Heart right ventricle (tissue), 16 donors: ENCODE data around the gene OR4D1. TPM values are rescaled to one million over a fixed set of nuclear protein-coding genes. Genes with fewer than 3 reads are reported as not detected.
"Not testable (repeated sequence)": the region's sequence is repeated elsewhere in the genome, so short reads cannot be mapped to it uniquely, and the experiment has no call there.

ENCODE experiments used
- ATAC-seq, 8 donors: fragments of 200-7000 bp; cut with Tn5 transposase; one replicate each; pipeline ENCODE4 v1.9.1; 2020; ENCODE audit warnings: mild to moderate bottlenecking in 8 of 8, moderate library complexity in 8 of 8, moderate number of reproducible peaks in 1 of 8
- DNase-seq, 2 donors: peaks; one replicate each; pipeline ENCODE4 v3.0.0-alpha.2; 2020
- H3K27ac ChIP-seq, 10 donors: fragments of 200-600 bp; sonication (generic) in 2 of 10; one replicate each; pipeline versions ENCODE4 v1.5.0 to v1.8.0; 2020 to 2022; ENCODE audit warnings: mild to moderate bottlenecking in 3 of 10
- H3K27me3 ChIP-seq, 7 donors: fragments of 200-600 bp; one replicate each; pipeline ENCODE4 v1.8.0; 2021 to 2022; ENCODE audit warnings: mild to moderate bottlenecking in 2 of 7
- H3K36me3 ChIP-seq, 9 donors: fragments of 200-600 bp; sonication (generic) in 1 of 9; one replicate each; pipeline versions ENCODE4 v1.5.0 to v1.8.0; 2020 to 2022; ENCODE audit warnings: mild to moderate bottlenecking in 2 of 9
- H3K4me1 ChIP-seq, 9 donors: fragments of 200-600 bp; sonication (generic) in 1 of 9; one replicate each; pipeline versions ENCODE4 v1.5.0 to v1.8.0; 2020 to 2022; ENCODE audit warnings: mild to moderate bottlenecking in 4 of 9
- H3K4me3 ChIP-seq, 10 donors: fragments of 200-600 bp; sonication (generic) in 2 of 10; one replicate each; pipeline versions ENCODE4 v1.5.0 to v1.8.0; 2020 to 2022; ENCODE audit warnings: mild to moderate bottlenecking in 7 of 10, moderate library complexity in 2 of 10
- H3K9me3 ChIP-seq, 11 donors: fragments of 200-600 bp in 10 of 11; sonication (generic) in 2 of 11; one replicate each; pipeline versions ENCODE4 v1.5.0 to v1.8.0; 2013 to 2022; ENCODE audit warnings: mild to moderate bottlenecking in 2 of 11, control low read depth in 1 of 11, moderate library complexity in 1 of 11
- WGBS, 2 donors: extraction: QIAGEN DNeasy Blood & Tissue Kit; methylation state at CpG; one replicate each; pipeline ENCODE4 v1.1.7; 2013; ENCODE audit warnings: inconsistent platforms in 1 of 2; 5-methylcytosine and 5-hydroxymethylcytosine counted together
- intact Hi-C, 10 donors: fragments of 100-400 bp; cut with DNase I; formaldehyde crosslinking; loops; one replicate each; pipeline versions ENCODE4 v1.11.1 to v1.14.2; 2022
- polyA plus RNA-seq, 2 donors: library from polyadenylated mRNA; stranded (reverse); fragments of 200-250 nt; gene quantifications; one replicate each; pipeline ENCODE4 v1.2.3, GENCODE V29; 2013
- total RNA-seq, 10 donors: library from RNA; stranded (reverse); fragmentation: NEBNext Ultra II Directional in 3 of 10; extraction: Animal tissue kit (Norgen Biotek cat#: 25700) in 3 of 10; gene quantifications; one replicate each; pipeline versions ENCODE4 v1.2.1 to v1.2.4, GENCODE V29; 2021 to 2023
- TF ChIP-seq, protein P1 (sequence below), 9 donors: fragments of 200-600 bp; sonication (generic) in 2 of 9; IDR thresholded peaks; one replicate each; pipeline versions ENCODE4 v1.5.0 to v1.8.0; 2021 to 2022; ENCODE audit warnings: antibody characterized with exemption in 9 of 9, mild to moderate bottlenecking in 5 of 9, moderate library complexity in 1 of 9
- donor health status: Arrhythmogenic right ventricular cardiomyopathy.
- donor health status: ischemic (EF 13 %, LVEDD 7.1; RV severe dilation, severe dysfunction).
- donor health status: healthy with polysubstance abuse.
- donor health status: DM: no; HTN: yes; CAD: no.
- donor health status: DM: no; HTN: no; CAD: no.
- donor health status: ischemic (EF 25% LVEDD 6.9; RV normal size, moderate dysfunction).
- donor health status: ischemic (EF 25% LVEDD 5.7; RV mildly dilated, moderate dysfunction).
- donor health status: healthy.
- donor health status: DM: yes; HTN: yes; CAD: no.
- donor health status: Ischemic cardiomyopathy.
- donor health status: ischemic (EF 35%, LVEDD 5.7; RV mildly dilated, moderate dysfunction).
- donor health status: nonischemic (EF 11% LVEDD 7.7; RV severe dilation, severe dysfunction).
- donor health status: DM: yes; HTN: yes; CAD: no.
- donor health status: PGD.
- donor health status: ischemic (EF 29% LVEDD 5.4; RV normal size, mild dysfunction).
- donor health status: nonischemic (EF 23%, LVEDD 6.1; RV moderate dilation, normal function).

OR4D1 gene
- total and polyA plus RNA-seq, 12 donors = 0.07 TPM; not detected in 11

DNA sequence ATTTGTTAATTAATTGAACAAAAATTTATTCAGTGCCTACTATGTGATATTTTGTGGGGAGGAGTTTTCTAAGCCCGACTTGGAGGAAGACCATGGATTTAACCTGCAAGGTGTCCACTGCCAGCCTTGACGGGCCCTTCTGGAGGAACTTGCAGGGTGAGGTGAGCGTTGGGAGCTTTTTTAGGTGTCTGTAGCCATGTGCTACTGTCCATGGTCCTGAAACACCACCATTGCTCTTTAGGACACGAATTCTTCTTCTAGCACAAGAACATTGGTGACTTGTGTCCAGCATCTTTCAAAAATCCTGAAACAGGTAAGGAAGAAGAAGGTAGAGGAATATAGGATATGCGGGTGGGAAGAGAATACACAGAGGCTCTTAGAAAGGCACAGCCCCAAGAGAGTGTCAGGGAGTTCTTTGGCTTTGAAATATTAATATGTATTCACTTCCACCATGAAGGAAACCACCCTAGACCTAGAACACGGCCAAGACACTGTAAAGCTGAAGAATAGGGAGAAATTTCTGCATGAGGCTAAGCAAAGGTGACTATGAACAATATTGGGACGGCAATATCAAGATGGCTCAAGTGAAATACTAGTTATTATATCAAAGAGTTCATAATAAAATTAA lies 27.9 kb upstream of the OR4D1 start:
- peaks cover 0 to 16% (median 3%) of the 10 kb centered on the region in 7 donors for H3K27me3 ChIP-seq
- no peak overlapping the region for H3K4me3 ChIP-seq
- ATAC-seq = no peak
- no peaks in the 10 kb centered on the region for H3K4me1 ChIP-seq
- H3K27ac ChIP-seq = no peak overlapping the region
- DNase-seq = peak in 1 of 2 donors; percentile 53
- WGBS, 2 donors = 22 to 24% methylated on average over 7 of the region's 7 CpGs
- no peaks in the 10 kb centered on the region for H3K9me3 ChIP-seq
- intact Hi-C loops = no loop called here
- H3K36me3 ChIP-seq = no peaks in the 10 kb centered on the region
- TF ChIP-seq, protein P1, sequence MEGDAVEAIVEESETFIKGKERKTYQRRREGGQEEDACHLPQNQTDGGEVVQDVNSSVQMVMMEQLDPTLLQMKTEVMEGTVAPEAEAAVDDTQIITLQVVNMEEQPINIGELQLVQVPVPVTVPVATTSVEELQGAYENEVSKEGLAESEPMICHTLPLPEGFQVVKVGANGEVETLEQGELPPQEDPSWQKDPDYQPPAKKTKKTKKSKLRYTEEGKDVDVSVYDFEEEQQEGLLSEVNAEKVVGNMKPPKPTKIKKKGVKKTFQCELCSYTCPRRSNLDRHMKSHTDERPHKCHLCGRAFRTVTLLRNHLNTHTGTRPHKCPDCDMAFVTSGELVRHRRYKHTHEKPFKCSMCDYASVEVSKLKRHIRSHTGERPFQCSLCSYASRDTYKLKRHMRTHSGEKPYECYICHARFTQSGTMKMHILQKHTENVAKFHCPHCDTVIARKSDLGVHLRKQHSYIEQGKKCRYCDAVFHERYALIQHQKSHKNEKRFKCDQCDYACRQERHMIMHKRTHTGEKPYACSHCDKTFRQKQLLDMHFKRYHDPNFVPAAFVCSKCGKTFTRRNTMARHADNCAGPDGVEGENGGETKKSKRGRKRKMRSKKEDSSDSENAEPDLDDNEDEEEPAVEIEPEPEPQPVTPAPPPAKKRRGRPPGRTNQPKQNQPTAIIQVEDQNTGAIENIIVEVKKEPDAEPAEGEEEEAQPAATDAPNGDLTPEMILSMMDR (IDR thresholded peaks at IDR 0.05) = no peak

DNA sequence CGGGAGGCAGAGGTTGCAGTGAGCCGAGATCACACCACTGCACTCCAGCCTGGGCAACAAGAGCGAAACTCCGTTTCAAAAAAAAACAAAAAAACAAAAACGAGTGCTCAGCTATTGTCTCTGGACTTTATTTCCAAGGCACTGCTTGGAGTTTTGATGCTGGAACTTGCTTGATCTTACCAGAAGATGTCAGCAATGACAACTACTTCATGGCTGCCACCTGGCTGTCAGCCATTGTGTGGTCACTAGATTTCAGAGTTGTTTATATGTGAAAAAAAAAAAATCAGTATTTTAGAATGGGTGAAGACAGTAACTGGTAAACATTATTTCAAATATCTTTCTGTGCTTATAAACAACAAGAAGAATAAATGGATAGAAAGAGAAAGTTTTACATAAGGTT lies 26.3 kb upstream of the OR4D1 start:
- Histone ChIP-seq H3K9me3 (no peaks in the 10 kb centered on the region), H3K4me3 (no peak overlapping the region), H3K27me3 (peaks cover 0 to 25% (median 10%) of the 10 kb centered on the region in 7 donors), H3K36me3 (no peaks in the 10 kb centered on the region), H3K4me1 (no peaks in the 10 kb centered on the region), H3K27ac (no peak overlapping the region)
- ATAC-seq = no peak
- no peak for DNase-seq
- TF ChIP-seq, protein P1 (IDR thresholded peaks at IDR 0.05) = peak in 6 of 9 donors; percentile 10 to 37 (median 26)
- intact Hi-C loops = no loop called here
- WGBS, 2 donors = 49 to 51% methylated on average over 5 of the region's 5 CpGs

DNA sequence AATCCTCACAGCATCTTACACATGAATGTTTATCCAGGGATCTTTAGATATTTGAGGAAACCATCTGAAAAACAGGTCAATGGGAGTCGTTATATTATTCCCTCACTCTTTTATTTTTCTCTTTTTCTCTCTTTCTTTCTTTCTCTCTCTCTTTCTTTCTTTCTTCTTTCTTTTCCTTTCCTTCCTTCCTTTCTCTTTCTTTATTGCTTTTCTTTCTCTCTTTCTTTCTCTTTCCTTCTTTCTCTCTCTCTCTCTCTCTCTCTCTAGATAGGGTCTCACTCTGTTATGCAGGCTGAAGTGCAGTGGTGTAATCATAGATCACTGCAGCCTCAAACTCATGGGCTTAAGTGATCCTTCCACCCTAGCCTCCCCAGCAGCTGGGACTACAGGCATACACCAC lies 20.3 kb upstream of the OR4D1 start:
- no peaks in the 10 kb centered on the region for H3K36me3 ChIP-seq
- H3K4me3 ChIP-seq = no peak overlapping the region
- ATAC-seq (no peak), DNase-seq (no peak)
- no peaks in the 10 kb centered on the region for H3K9me3 ChIP-seq
- TF ChIP-seq, protein P1 (IDR thresholded peaks at IDR 0.05) = no peak
- 32 to 43% methylated on average over 1 of the region's 1 CpG for WGBS, 2 donors
- intact Hi-C loops = no loop called here
- H3K27me3 ChIP-seq = peaks cover 0 to 40% (median 15%) of the 10 kb centered on the region in 7 donors
- H3K27ac ChIP-seq = no peak overlapping the region
- no peaks in the 10 kb centered on the region for H3K4me1 ChIP-seq

DNA sequence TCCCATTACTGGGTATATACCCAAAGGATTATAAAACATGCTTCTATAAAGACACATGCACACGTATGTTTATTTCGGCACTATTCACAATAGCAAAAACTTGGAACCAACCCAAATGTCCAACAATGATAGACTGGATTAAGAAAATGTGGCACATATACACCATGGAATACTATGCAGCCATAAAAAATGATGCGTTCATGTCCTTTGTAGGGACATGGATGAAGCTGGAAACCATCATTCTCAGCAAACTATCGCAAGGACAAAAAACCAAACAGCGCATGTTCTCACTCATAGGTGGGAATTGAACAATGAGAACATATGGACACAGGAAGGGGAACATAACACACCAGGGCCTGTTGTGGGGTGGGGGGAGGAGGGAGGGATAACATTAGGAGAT lies 15.5 kb upstream of the OR4D1 start:
- 91 to 93% methylated on average over 5 of the region's 5 CpGs for WGBS, 2 donors
- H3K27me3 ChIP-seq = peaks cover 0 to 48% (median 29%) of the 10 kb centered on the region in 7 donors

DNA sequence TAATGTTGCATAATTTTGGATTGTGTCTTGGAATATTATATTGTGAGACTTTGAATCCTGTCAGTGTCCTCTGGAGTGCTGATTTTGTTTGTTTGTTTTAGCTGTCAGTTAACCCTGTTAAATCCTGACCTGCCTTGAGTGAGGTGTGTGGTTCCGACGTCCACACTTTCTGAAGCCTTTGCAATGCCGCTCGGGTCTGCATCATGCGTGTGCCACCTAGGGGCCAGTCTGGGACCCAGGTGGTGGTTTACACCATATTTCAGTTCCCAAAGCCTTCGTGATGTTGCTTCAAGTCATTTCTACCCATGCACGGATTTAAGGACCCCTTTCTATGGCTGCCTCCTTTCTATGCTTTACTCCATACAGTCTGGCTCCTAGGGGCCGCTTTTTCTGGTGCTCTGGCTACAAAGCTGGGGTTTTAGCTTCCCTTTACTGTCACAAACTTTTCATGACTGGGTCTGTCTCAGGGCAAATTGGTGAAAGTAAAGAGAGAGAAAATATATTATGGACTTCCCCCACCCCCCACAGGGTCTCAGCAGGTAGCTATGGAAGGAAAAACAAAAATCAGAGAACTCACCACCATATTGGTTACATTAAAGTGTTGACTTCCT lies 11.4 kb upstream of the OR4D1 start:
- ATAC-seq = no peak
- TF ChIP-seq, protein P1 (IDR thresholded peaks at IDR 0.05) = peak in 6 of 9 donors; percentile 7 to 32 (median 20)

More for the DNA sequence above, 15.5 kb upstream of the OR4D1 start:
- H3K9me3 ChIP-seq, H3K4me3 ChIP-seq, H3K4me1 ChIP-seq, DNase-seq, ATAC-seq, H3K27ac ChIP-seq, intact Hi-C loops, H3K36me3 ChIP-seq: not testable (repeated sequence)

More for the DNA sequence above, 11.4 kb upstream of the OR4D1 start:
- H3K27me3 ChIP-seq = peaks cover 0 to 46% (median 21%) of the 10 kb centered on the region in 7 donors
- no peaks in the 10 kb centered on the region for H3K4me1 ChIP-seq
- H3K4me3 ChIP-seq = no peak overlapping the region
- DNase-seq = no peak
- H3K27ac ChIP-seq = no peak overlapping the region
- WGBS, 2 donors = 24% methylated on average over 8 of the region's 8 CpGs
- H3K9me3 ChIP-seq = peaks cover 0 to 9% (median 0%) of the 10 kb centered on the region in 11 donors
- intact Hi-C loops = no loop called here
- H3K36me3 ChIP-seq = no peaks in the 10 kb centered on the region
